Stimulated activated CD8-positive, alpha-beta memory T cell treated with anti-CD3 and anti-CD28 coated beads, Interleukin-15, amount 100 ng/mL, for 24 hours (primary cell): ENCODE data around the gene SERPINA12.

Experiments
- DNase-seq: peaks from one replicate; pipeline ENCODE4 v3.0.0-alpha.2; 2020; ENCODE audit warnings: low read depth

SERPINA12 gene

GRCh38 chr14:94465042-94465441 lies 44.2 kb downstream of the SERPINA12 start:
- no peak for DNase-seq

GRCh38 chr14:94464290-94464689 lies 45.0 kb downstream of the SERPINA12 start:
- DNase-seq = no peak

GRCh38 chr14:94462763-94463572 lies 46.3 kb downstream of the SERPINA12 start:
- no peak for DNase-seq

- no peak for DNase-seq
Measured at GRCh38 chr14:94462219-94462551, 47.1 kb downstream of the SERPINA12 start.

- no peak for DNase-seq
Measured at GRCh38 chr14:94461526-94462218, 47.6 kb downstream of the SERPINA12 start.

GRCh38 chr14:94460631-94461416 lies 48.4 kb downstream of the SERPINA12 start:
- DNase-seq = no peak

GRCh38 chr14:94458558-94459205 lies 50.6 kb downstream of the SERPINA12 start:
- no peak for DNase-seq

GRCh38 chr14:94458096-94458495 lies 51.2 kb downstream of the SERPINA12 start:
- no peak for DNase-seq

- DNase-seq = no peak
Measured at GRCh38 chr14:94455928-94456327, 53.3 kb downstream of the SERPINA12 start.

GRCh38 chr14:94451826-94452225 lies 57.4 kb downstream of the SERPINA12 start:
- DNase-seq = no peak

- DNase-seq = no peak
Measured at GRCh38 chr14:94451091-94451771, 58.0 kb downstream of the SERPINA12 start.

- no peak for DNase-seq
Measured at GRCh38 chr14:94450722-94451090, 58.6 kb downstream of the SERPINA12 start.

- DNase-seq = no peak
Measured at GRCh38 chr14:94449930-94450329, 59.3 kb downstream of the SERPINA12 start.

GRCh38 chr14:94448071-94448808 lies 61.0 kb downstream of the SERPINA12 start:
- no peak for DNase-seq

- DNase-seq = no peak
Measured at GRCh38 chr14:94447206-94447605, 62.1 kb downstream of the SERPINA12 start.

- DNase-seq = no peak
Measured at GRCh38 chr14:94446126-94446525, 63.1 kb downstream of the SERPINA12 start.

GRCh38 chr14:94445003-94445402 lies 64.3 kb downstream of the SERPINA12 start:
- DNase-seq = no peak

- DNase-seq = no peak
Measured at GRCh38 chr14:94441531-94442205, 67.6 kb downstream of the SERPINA12 start.

GRCh38 chr14:94441130-94441529 lies 68.1 kb downstream of the SERPINA12 start:
- no peak for DNase-seq

GRCh38 chr14:94439453-94440057 lies 69.7 kb downstream of the SERPINA12 start:
- DNase-seq = no peak
